CD14-positive monocyte (primary cell): ENCODE measurements around the gene PKNOX2. TPM values are rescaled to one million over a fixed set of nuclear protein-coding genes. Genes with fewer than 3 reads are reported as not detected.

Source experiments
- DNase-seq, 3 donors: peaks; one replicate each; pipeline ENCODE4 v3.0.0-alpha.2; 2011 to 2022
- H2AFZ ChIP-seq: 2 replicates; pipeline ENCODE4 v1.6.0; 2012; ENCODE audit warnings: mild to moderate bottlenecking, low read depth, low read length, inconsistent platforms; ENCODE audit not compliant: insufficient read depth, poor library complexity, severe bottlenecking
- H3K27ac ChIP-seq, 2 donors: 1 replicate in 1 of 2; 2 replicates in 1 of 2; pipeline ENCODE4 v1.5.1; 2012 to 2013; ENCODE audit warnings: low read length in 2 of 2, control low read depth in 1 of 2, inconsistent platforms in 1 of 2, low read depth in 1 of 2, mild to moderate bottlenecking in 1 of 2
- H3K27me3 ChIP-seq, 2 donors: one replicate each; pipeline versions ENCODE4 v1.6.0 to v1.6.1; 2011 to 2013; ENCODE audit warnings: low read length in 2 of 2; ENCODE audit not compliant: control insufficient read depth in 2 of 2, insufficient read depth in 2 of 2
- H3K36me3 ChIP-seq, 2 donors: replicated peaks in 1 of 2; 1 replicate in 1 of 2; 2 replicates in 1 of 2; pipeline versions ENCODE4 v1.5.1 to v1.6.1; 2012 to 2013; ENCODE audit warnings: low read length in 2 of 2, control low read depth in 1 of 2, inconsistent platforms in 1 of 2, mild to moderate bottlenecking in 1 of 2; ENCODE audit not compliant: insufficient read depth in 2 of 2, control insufficient read depth in 1 of 2
- H3K4me1 ChIP-seq, 2 donors: 1 replicate in 1 of 2; 2 replicates in 1 of 2; pipeline versions ENCODE4 v1.5.1 to v1.6.1; 2012 to 2013; ENCODE audit warnings: low read length in 2 of 2, control low read depth in 1 of 2, inconsistent platforms in 1 of 2, mild to moderate bottlenecking in 1 of 2, moderate library complexity in 1 of 2; ENCODE audit not compliant: insufficient read depth in 2 of 2, control insufficient read depth in 1 of 2
- H3K4me2 ChIP-seq: replicated peaks from 2 replicates; pipeline ENCODE3; 2012; ENCODE audit warnings: low read length, moderate library complexity, mild to moderate bottlenecking; ENCODE audit not compliant: poor library complexity, severe bottlenecking; ENCODE audit errors: extremely low read depth
- H3K4me3 ChIP-seq, 3 experiments: fragments of 200-600 bp in 1 of 3; sonication (generic) in 1 of 3; replicated peaks in 1 of 3; 1 replicate in 2 of 3; 2 replicates in 1 of 3; pipeline ENCODE4 v1.5.1; 2011 to 2013; ENCODE audit warnings: low read length in 3 of 3, mild to moderate bottlenecking in 3 of 3, control low read depth in 2 of 3, low read depth in 2 of 3, inconsistent platforms in 1 of 3, moderate library complexity in 1 of 3
- H3K79me2 ChIP-seq: 2 replicates; pipeline ENCODE4 v1.6.0; 2012; ENCODE audit warnings: mild to moderate bottlenecking, control low read depth, inconsistent platforms, low read length, moderate library complexity; ENCODE audit not compliant: insufficient read depth
- H3K9ac ChIP-seq: 2 replicates; pipeline ENCODE4 v1.6.0; 2017; ENCODE audit warnings: low read length, mild to moderate bottlenecking; ENCODE audit not compliant: insufficient read depth, poor library complexity, severe bottlenecking
- H3K9me3 ChIP-seq, 2 donors: replicated peaks in 1 of 2; 1 replicate in 1 of 2; 2 replicates in 1 of 2; pipeline versions ENCODE4 v1.5.1 to v1.6.1; 2012 to 2013; ENCODE audit warnings: low read length in 2 of 2, control low read depth in 1 of 2; ENCODE audit not compliant: control insufficient read depth in 1 of 2, insufficient read depth in 1 of 2
- H4K20me1 ChIP-seq: 2 replicates; pipeline ENCODE4 v1.6.0; 2012; ENCODE audit warnings: mild to moderate bottlenecking, low read length, control low read depth, moderate library complexity; ENCODE audit not compliant: insufficient read depth
- H3K27ac Mint-ChIP-seq, 7 donors: one replicate each; pipeline ENCODE4 v1.8.0; 2020; ENCODE audit warnings: mild to moderate bottlenecking in 7 of 7, mixed read lengths in 7 of 7, moderate library complexity in 6 of 7, inconsistent platforms in 2 of 7
- H3K27me3 Mint-ChIP-seq, 3 donors: one replicate each; pipeline ENCODE4 v1.8.0; 2021 to 2022; ENCODE audit warnings: low read depth in 3 of 3, mild to moderate bottlenecking in 3 of 3, mixed read lengths in 3 of 3, moderate library complexity in 3 of 3, inconsistent platforms in 1 of 3
- H3K36me3 Mint-ChIP-seq, 2 donors: one replicate each; pipeline ENCODE4 v1.8.0; 2020; ENCODE audit warnings: mixed read lengths in 2 of 2, inconsistent platforms in 1 of 2, mild to moderate bottlenecking in 1 of 2
- H3K4me1 Mint-ChIP-seq: one replicate; pipeline ENCODE4 v1.8.0; 2020; ENCODE audit warnings: mild to moderate bottlenecking, mixed read lengths
- H3K4me3 Mint-ChIP-seq, 2 donors: one replicate each; pipeline ENCODE4 v1.8.0; 2020; ENCODE audit warnings: mild to moderate bottlenecking in 2 of 2, mixed read lengths in 2 of 2, moderate library complexity in 1 of 2
- H3K9me3 Mint-ChIP-seq, 7 donors: one replicate each; pipeline ENCODE4 v1.8.0; 2020 to 2022; ENCODE audit warnings: mixed read lengths in 7 of 7, mild to moderate bottlenecking in 6 of 7, moderate library complexity in 6 of 7, inconsistent platforms in 2 of 7
- WGBS: methylation state at CpG from one replicate; pipeline ENCODE4 v1.1.5; 2013; ENCODE audit warnings: missing lambda C conversion rate; ENCODE audit not compliant: insufficient coverage; 5-methylcytosine and 5-hydroxymethylcytosine counted together
- intact Hi-C, 2 donors: fragments of 100-400 bp; cut with micrococcal nuclease; formaldehyde crosslinking; loops; one replicate each; pipeline versions ENCODE4 v1.15.0 to v1.15.1; 2023
- polyA plus RNA-seq, 3 donors: library from polyadenylated mRNA; depleted of rRNA in 1 of 3; unstranded in 2 of 3; stranded (reverse) in 1 of 3; fragments of 300-500 nt in 2 of 3; fragments of >200 nt in 1 of 3; fragmentation: Illumina TruSeq in 2 of 3; gene quantifications; 1 replicate in 2 of 3; 2 replicates in 1 of 3; pipeline ENCODE4 v1.2.3, GENCODE V29; 2012 to 2021
- TF ChIP-seq, protein P1 (sequence below): fragments of 200-600 bp; IDR thresholded peaks from one replicate; pipeline ENCODE4 v1.8.0; 2022; ENCODE audit warnings: antibody characterized with exemption, mild to moderate bottlenecking

Gene PKNOX2
- polyA plus RNA-seq, 3 donors = not detected

DNA sequence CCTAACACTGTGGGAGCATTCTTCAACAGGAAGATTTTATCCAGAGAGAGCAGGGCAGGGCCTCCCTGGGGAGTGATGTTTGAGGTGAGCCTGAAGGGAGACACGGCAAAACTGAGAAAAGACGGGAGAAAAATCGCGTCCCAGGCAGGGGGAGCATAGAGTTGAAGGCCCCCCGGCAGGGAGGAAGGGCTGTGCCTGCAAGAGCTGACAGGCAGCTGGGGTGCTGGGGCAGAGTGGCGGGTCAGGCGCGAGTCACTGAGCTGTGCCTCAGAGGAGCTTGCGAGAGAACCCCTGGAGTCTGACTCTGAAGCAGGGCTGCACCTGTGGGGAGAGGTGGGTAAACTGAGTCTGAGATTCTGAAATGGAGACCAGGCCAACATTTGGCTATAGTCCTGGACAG lies 14.8 kb downstream of the PKNOX2 start:
- H3K36me3 ChIP-seq = no peaks in the 10 kb centered on the region
- no peaks in the 10 kb centered on the region for H3K4me1 Mint-ChIP-seq
- no peaks in the 10 kb centered on the region for H3K36me3 Mint-ChIP-seq
- no peak overlapping the region for H3K4me3 ChIP-seq
- peaks cover 0 to 2% (median 0%) of the 10 kb centered on the region in 7 donors for H3K9me3 Mint-ChIP-seq
- no peak overlapping the region for H3K9ac ChIP-seq
- no peaks in the 10 kb centered on the region for H3K4me1 ChIP-seq
- H3K27ac ChIP-seq = no peak overlapping the region
- no peak overlapping the region for H2AFZ ChIP-seq
- H4K20me1 ChIP-seq = no peaks in the 10 kb centered on the region
- peaks cover 8 to 11% of the 10 kb centered on the region in 2 donors for H3K27me3 ChIP-seq
- no peak overlapping the region for H3K27ac Mint-ChIP-seq
- no peak for DNase-seq
- intact Hi-C loops = no loop called here
- WGBS = 91% methylated on average over 7 of the region's 9 CpGs
- no peaks in the 10 kb centered on the region for H3K9me3 ChIP-seq
- H3K27me3 Mint-ChIP-seq = peaks cover 14 to 44% (median 23%) of the 10 kb centered on the region in 3 donors
- no peak overlapping the region for H3K4me3 Mint-ChIP-seq
- no peaks in the 10 kb centered on the region for H3K79me2 ChIP-seq
- H3K4me2 ChIP-seq = no peak overlapping the region
- TF ChIP-seq, protein P1, sequence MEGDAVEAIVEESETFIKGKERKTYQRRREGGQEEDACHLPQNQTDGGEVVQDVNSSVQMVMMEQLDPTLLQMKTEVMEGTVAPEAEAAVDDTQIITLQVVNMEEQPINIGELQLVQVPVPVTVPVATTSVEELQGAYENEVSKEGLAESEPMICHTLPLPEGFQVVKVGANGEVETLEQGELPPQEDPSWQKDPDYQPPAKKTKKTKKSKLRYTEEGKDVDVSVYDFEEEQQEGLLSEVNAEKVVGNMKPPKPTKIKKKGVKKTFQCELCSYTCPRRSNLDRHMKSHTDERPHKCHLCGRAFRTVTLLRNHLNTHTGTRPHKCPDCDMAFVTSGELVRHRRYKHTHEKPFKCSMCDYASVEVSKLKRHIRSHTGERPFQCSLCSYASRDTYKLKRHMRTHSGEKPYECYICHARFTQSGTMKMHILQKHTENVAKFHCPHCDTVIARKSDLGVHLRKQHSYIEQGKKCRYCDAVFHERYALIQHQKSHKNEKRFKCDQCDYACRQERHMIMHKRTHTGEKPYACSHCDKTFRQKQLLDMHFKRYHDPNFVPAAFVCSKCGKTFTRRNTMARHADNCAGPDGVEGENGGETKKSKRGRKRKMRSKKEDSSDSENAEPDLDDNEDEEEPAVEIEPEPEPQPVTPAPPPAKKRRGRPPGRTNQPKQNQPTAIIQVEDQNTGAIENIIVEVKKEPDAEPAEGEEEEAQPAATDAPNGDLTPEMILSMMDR = no peak

DNA sequence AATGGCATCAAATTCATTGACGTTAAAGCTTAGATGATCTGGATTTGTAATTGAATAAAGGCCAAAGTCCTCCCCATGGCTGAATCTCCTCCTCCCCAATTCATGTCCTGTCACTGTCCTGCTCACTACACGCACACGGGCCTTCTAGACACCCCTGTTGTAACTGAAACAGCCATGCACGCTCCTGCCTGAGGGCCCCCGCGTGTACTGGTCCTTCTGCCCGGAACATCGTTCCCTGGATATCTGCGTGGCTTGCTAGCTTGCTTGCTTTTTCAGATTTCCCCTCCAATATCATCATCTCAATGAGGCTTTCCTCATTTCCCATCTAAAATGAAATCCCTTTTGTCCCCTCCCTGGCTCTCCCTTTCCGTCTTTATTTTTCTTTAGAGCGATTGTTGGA lies 15.3 kb downstream of the PKNOX2 start:
- no peak overlapping the region for H3K4me3 ChIP-seq
- Mint-ChIP-seq H3K36me3 (no peaks in the 10 kb centered on the region), H3K4me1 (no peaks in the 10 kb centered on the region), H3K4me3 (no peak overlapping the region), H3K27ac (no peak overlapping the region), H3K27me3 (peaks cover 14 to 42% (median 21%) of the 10 kb centered on the region in 3 donors), H3K9me3 (peaks cover 0 to 2% (median 0%) of the 10 kb centered on the region in 7 donors)
- TF ChIP-seq, protein P1 = no peak
- no peak overlapping the region for H3K9ac ChIP-seq
- H3K36me3 ChIP-seq = no peaks in the 10 kb centered on the region
- WGBS = 87% methylated on average over 8 of the region's 11 CpGs
- no peaks in the 10 kb centered on the region for H4K20me1 ChIP-seq
- intact Hi-C loops = no loop called here
- no peaks in the 10 kb centered on the region for H3K4me1 ChIP-seq
- no peak overlapping the region for H3K4me2 ChIP-seq
- no peak for DNase-seq
- peaks cover 8 to 11% of the 10 kb centered on the region in 2 donors for H3K27me3 ChIP-seq
- H3K79me2 ChIP-seq = no peaks in the 10 kb centered on the region
- no peaks in the 10 kb centered on the region for H3K9me3 ChIP-seq
- H2AFZ ChIP-seq = no peak overlapping the region
- no peak overlapping the region for H3K27ac ChIP-seq
